HCT116 (cell line): ENCODE data around the gene NR5A2.

Experiments
- EZH2 ChIP-seq: fragments of 200-600 bp; sonication (generic); IDR thresholded peaks from 2 replicates; pipeline ENCODE4 v1.6.1; 2017; ENCODE audit warnings: antibody characterized with exemption, mixed run types
- EZH2phosphoT487 ChIP-seq: fragments of 200-600 bp; IDR thresholded peaks from 2 replicates; pipeline ENCODE4 v1.6.1; 2018; ENCODE audit warnings: antibody characterized with exemption, borderline replicate concordance
- POLR2A ChIP-seq: IDR thresholded peaks from 2 replicates; pipeline ENCODE4 v1.7.0; 2011; ENCODE audit warnings: borderline replicate concordance; ENCODE audit not compliant: insufficient read depth, insufficient read length; ENCODE audit errors: extremely low read depth
- POLR2AphosphoS5 ChIP-seq: IDR thresholded peaks from 2 replicates; pipeline ENCODE4 v1.6.1; 2011; ENCODE audit warnings: mild to moderate bottlenecking, low read depth, low read length, moderate library complexity
- SRF ChIP-seq: IDR thresholded peaks from 2 replicates; pipeline ENCODE4 v1.6.1; 2012; ENCODE audit warnings: low read depth
- YY1 ChIP-seq: IDR thresholded peaks from 2 replicates; pipeline ENCODE4 v1.6.1; 2011; ENCODE audit warnings: low read length, low read depth, moderate library complexity, mild to moderate bottlenecking; ENCODE audit not compliant: insufficient replicate concordance; ENCODE audit errors: extremely low read depth
- ZFX ChIP-seq: fragments of 450-650 bp; IDR thresholded peaks from 2 replicates; pipeline ENCODE4 v1.6.1; 2017
- ZNF274 ChIP-seq: fragments of 200-500 bp; sonication (Bioruptor generic); IDR thresholded peaks from 2 replicates; pipeline ENCODE4 v1.6.1; 2014; ENCODE audit warnings: mild to moderate bottlenecking, low read depth, low read length, inconsistent platforms
- TF ChIP-seq, protein P1 (sequence below): IDR thresholded peaks from 2 replicates; pipeline ENCODE4 v1.6.1; 2012
- TF ChIP-seq, protein P2 (sequence below), 3 experiments: fragments of 200-600 bp in 1 of 3; sonication (generic) in 1 of 3; IDR thresholded peaks in 2 of 3; conservative IDR thresholded peaks in 1 of 3; 2 replicates each; pipeline ENCODE4 v1.5.1; 2012 to 2017; ENCODE audit warnings: low read depth in 2 of 3, low read length in 2 of 3, antibody characterized with exemption in 1 of 3, borderline replicate concordance in 1 of 3, control low read depth in 1 of 3, mild to moderate bottlenecking in 1 of 3, mixed read lengths in 1 of 3, mixed run types in 1 of 3, moderate library complexity in 1 of 3; ENCODE audit not compliant: insufficient read depth in 1 of 3

DNA sequence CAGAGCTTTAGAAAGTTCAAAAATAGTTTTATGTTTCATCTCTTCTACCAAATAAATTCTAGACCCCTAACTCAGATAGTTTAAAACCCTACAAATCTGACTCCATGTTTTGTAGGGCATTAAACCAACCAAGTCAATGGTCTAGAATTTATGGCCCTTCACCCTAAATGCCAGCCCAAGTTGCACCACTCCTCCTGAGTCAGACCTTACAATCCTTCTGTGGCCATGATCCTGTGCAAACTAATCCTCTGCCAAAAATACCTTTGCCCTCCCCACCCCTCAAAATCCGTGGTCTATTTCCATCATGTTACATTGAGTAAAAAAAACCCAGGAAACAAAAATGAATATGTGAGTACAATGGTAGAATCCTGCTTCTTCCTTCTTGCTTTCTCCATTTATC lies 179.3 kb downstream of the NR5A2 start:
- TF ChIP-seq, protein P1, sequence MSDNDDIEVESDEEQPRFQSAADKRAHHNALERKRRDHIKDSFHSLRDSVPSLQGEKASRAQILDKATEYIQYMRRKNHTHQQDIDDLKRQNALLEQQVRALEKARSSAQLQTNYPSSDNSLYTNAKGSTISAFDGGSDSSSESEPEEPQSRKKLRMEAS, result no peak
- TF ChIP-seq POLR2AphosphoS5 (no peak), EZH2 (no peak), EZH2phosphoT487 (no peak), SRF (no peak), ZNF274 (no peak), YY1 (no peak), POLR2A (no peak), ZFX (no peak)
- TF ChIP-seq, protein P2, sequence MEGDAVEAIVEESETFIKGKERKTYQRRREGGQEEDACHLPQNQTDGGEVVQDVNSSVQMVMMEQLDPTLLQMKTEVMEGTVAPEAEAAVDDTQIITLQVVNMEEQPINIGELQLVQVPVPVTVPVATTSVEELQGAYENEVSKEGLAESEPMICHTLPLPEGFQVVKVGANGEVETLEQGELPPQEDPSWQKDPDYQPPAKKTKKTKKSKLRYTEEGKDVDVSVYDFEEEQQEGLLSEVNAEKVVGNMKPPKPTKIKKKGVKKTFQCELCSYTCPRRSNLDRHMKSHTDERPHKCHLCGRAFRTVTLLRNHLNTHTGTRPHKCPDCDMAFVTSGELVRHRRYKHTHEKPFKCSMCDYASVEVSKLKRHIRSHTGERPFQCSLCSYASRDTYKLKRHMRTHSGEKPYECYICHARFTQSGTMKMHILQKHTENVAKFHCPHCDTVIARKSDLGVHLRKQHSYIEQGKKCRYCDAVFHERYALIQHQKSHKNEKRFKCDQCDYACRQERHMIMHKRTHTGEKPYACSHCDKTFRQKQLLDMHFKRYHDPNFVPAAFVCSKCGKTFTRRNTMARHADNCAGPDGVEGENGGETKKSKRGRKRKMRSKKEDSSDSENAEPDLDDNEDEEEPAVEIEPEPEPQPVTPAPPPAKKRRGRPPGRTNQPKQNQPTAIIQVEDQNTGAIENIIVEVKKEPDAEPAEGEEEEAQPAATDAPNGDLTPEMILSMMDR (IDR thresholded peaks at IDR 0.05 in 2 of 3, conservative IDR thresholded peaks at IDR 0.05 in 1 of 3; ENCODE audit: borderline replicate concordance in 1 of 3, insufficient read depth in 1 of 3, low read depth in 2 of 3, low read length in 2 of 3), result no peak
